Heart left ventricle (tissue), 16 donors: Measurements from ENCODE around the gene MYO1A. TPM values are rescaled to one million over a fixed set of nuclear protein-coding genes. Genes with fewer than 3 reads are reported as not detected.
"Not testable (repeated sequence)": the region's sequence is repeated elsewhere in the genome, so short reads cannot be mapped to it uniquely, and the experiment has no call there.

Experiments used
- ATAC-seq, 4 donors: fragments of 200-7000 bp; cut with Tn5 transposase; one replicate each; pipeline ENCODE4 v1.9.1; 2020 to 2022; ENCODE audit warnings: moderate library complexity in 4 of 4, mild to moderate bottlenecking in 3 of 4, moderate number of reproducible peaks in 1 of 4
- DNase-seq, 5 donors: peaks; one replicate each; pipeline ENCODE4 v3.0.0-alpha.2; 2020
- H3K27ac ChIP-seq, 12 donors: fragments of 200-600 bp; sonication (generic) in 4 of 12; one replicate each; pipeline versions ENCODE4 v1.5.0 to v1.8.0; 2016 to 2022; ENCODE audit warnings: mild to moderate bottlenecking in 2 of 12
- H3K27me3 ChIP-seq, 9 donors: fragments of 200-600 bp; sonication (generic) in 2 of 9; one replicate each; pipeline versions ENCODE4 v1.5.1 to v1.8.0; 2016 to 2022; ENCODE audit warnings: mild to moderate bottlenecking in 3 of 9
- H3K36me3 ChIP-seq, 9 donors: fragments of 200-600 bp; sonication (generic) in 2 of 9; one replicate each; pipeline versions ENCODE4 v1.5.0 to v1.8.0; 2018 to 2022; ENCODE audit warnings: mild to moderate bottlenecking in 2 of 9
- H3K4me1 ChIP-seq, 12 donors: fragments of 200-600 bp; sonication (generic) in 4 of 12; one replicate each; pipeline versions ENCODE4 v1.5.0 to v1.8.0; 2016 to 2022; ENCODE audit warnings: mild to moderate bottlenecking in 3 of 12
- H3K4me3 ChIP-seq, 12 donors: fragments of 200-600 bp; sonication (generic) in 4 of 12; one replicate each; pipeline versions ENCODE4 v1.5.0 to v1.8.0; 2017 to 2022; ENCODE audit warnings: mild to moderate bottlenecking in 9 of 12, moderate library complexity in 4 of 12
- H3K9me3 ChIP-seq, 12 donors: fragments of 200-600 bp; sonication (generic) in 4 of 12; one replicate each; pipeline versions ENCODE4 v1.5.0 to v1.8.0; 2016 to 2022; ENCODE audit warnings: mild to moderate bottlenecking in 1 of 12
- CTCF ChIP-seq, 12 donors: fragments of 200-600 bp; sonication (generic) in 4 of 12; IDR thresholded peaks; one replicate each; pipeline versions ENCODE4 v1.5.0 to v1.8.0; 2018 to 2022; ENCODE audit warnings: antibody characterized with exemption in 12 of 12, mild to moderate bottlenecking in 5 of 12
- POLR2A ChIP-seq, 2 donors: fragments of 450-650 bp; IDR thresholded peaks; one replicate each; pipeline ENCODE4 v1.6.1; 2017; ENCODE audit warnings: antibody characterized with exemption in 2 of 2, mild to moderate bottlenecking in 2 of 2, moderate library complexity in 2 of 2
- WGBS, 4 donors: extraction: QIAGEN DNeasy Blood & Tissue Kit in 2 of 4; methylation state at CpG; one replicate each; pipeline versions ENCODE4 v1.1.5 to v1.1.7; 2013 to 2018; 5-methylcytosine and 5-hydroxymethylcytosine counted together
- intact Hi-C, 10 donors: fragments of 100-400 bp; cut with DNase I; formaldehyde crosslinking; loops; one replicate each; pipeline versions ENCODE4 v1.11.1 to v1.14.2; 2022
- polyA plus RNA-seq, 2 donors: library from polyadenylated mRNA; stranded (reverse); fragments of 200-250 nt; gene quantifications; one replicate each; pipeline ENCODE4 v1.2.3, GENCODE V29; 2013
- total RNA-seq, 9 donors: library from RNA; depleted of rRNA in 2 of 9; stranded (reverse); fragments of >200 nt in 2 of 9; fragmentation: NEBNext Ultra II Directional in 3 of 9; extraction: Animal tissue kit (Norgen Biotek cat#: 25700) in 3 of 9; gene quantifications; one replicate each; pipeline versions ENCODE4 v1.1.0 to v1.2.4, GENCODE V29; 2016 to 2023
- donor health status: ischemic (EF 13 %, LVEDD 7.1; RV severe dilation, severe dysfunction).
- donor health status: healthy with polysubstance abuse.
- donor health status: DM: no; HTN: yes; CAD: no.
- donor health status: DM: no; HTN: no; CAD: no.
- donor health status: ischemic (EF 25% LVEDD 6.9; RV normal size, moderate dysfunction).
- donor health status: ischemic (EF 25% LVEDD 5.7; RV mildly dilated, moderate dysfunction).
- donor health status: healthy.
- donor health status: DM: yes; HTN: yes; CAD: no.
- donor health status: ischemic (EF 35%, LVEDD 5.7; RV mildly dilated, moderate dysfunction).
- donor health status: nonischemic (EF 11% LVEDD 7.7; RV severe dilation, severe dysfunction).
- donor health status: DM: yes; HTN: yes; CAD: no.
- donor health status: PGD.
- donor health status: ischemic (EF 29% LVEDD 5.4; RV normal size, mild dysfunction).
- donor health status: nonischemic (EF 23%, LVEDD 6.1; RV moderate dilation, normal function).

Gene MYO1A
- total and polyA plus RNA-seq, 11 donors: 0.06 to 0.77 (median 0.32) TPM; not detected in 7

GRCh38 chr12:57019983-57020719 lies 29.8 kb downstream of the MYO1A start:
- ATAC-seq: no peak
- no peak for DNase-seq
- intact Hi-C loops: loop anchor here in 1 of 10 donors (5.0 kb wide), 1 partner anchor 37 kb away; no protein-coding TSS in a partner anchor
- Histone ChIP-seq H3K36me3 (no peaks in the 10 kb centered on the region), H3K4me1 (no peaks in the 10 kb centered on the region), H3K9me3 (no peaks in the 10 kb centered on the region), H3K4me3 (no peak overlapping the region), H3K27ac (no peak overlapping the region), H3K27me3 (peaks cover 0 to 21% (median under 1%) of the 10 kb centered on the region in 9 donors)
- WGBS, 4 donors: 87 to 91% (median 90%) methylated on average over 9 of the region's 9 CpGs
- TF ChIP-seq CTCF (IDR thresholded peaks at IDR 0.05) (no peak), POLR2A (IDR thresholded peaks at IDR 0.05) (no peak)

GRCh38 chr12:57018906-57019305 lies 31.0 kb downstream of the MYO1A start:
- Histone ChIP-seq H3K27me3 (peaks cover 0 to 33% (median 10%) of the 10 kb centered on the region in 9 donors), H3K36me3 (no peaks in the 10 kb centered on the region), H3K4me1 (no peaks in the 10 kb centered on the region), H3K4me3 (no peak overlapping the region), H3K27ac (no peak overlapping the region), H3K9me3 (no peaks in the 10 kb centered on the region)
- intact Hi-C loops: no loop called here
- DNase-seq (no peak), ATAC-seq (no peak)
- TF ChIP-seq POLR2A (IDR thresholded peaks at IDR 0.05) (no peak), CTCF (IDR thresholded peaks at IDR 0.05) (no peak)
- 73 to 92% (median 84%) methylated on average over 1 of the region's 1 CpG for WGBS, 4 donors

- H3K4me1 ChIP-seq, H3K4me3 ChIP-seq, H3K9me3 ChIP-seq, H3K27ac ChIP-seq, DNase-seq, H3K36me3 ChIP-seq, intact Hi-C loops, ATAC-seq: not testable (repeated sequence)
- peaks cover 0 to 34% (median 10%) of the 10 kb centered on the region in 9 donors for H3K27me3 ChIP-seq
- WGBS, 4 donors: 82 to 93% (median 88%) methylated on average over 5 of the region's 5 CpGs
Observed at GRCh38 chr12:57018353-57018752, 31.6 kb downstream of the MYO1A start.

GRCh38 chr12:57016348-57016747 lies 33.6 kb downstream of the MYO1A start, which contains the start of gene TAC3:
Gene TAC3 (minus strand): TSS chr12:57016529. CDS start chr12:57015797, 732 bp downstream.
- no peak within 1 kb of the TSS for H3K27ac ChIP-seq
- no peaks in the 10 kb centered on the region for H3K9me3 ChIP-seq
- H3K4me3 ChIP-seq: no peak within 1 kb of the TSS
- peaks cover 0 to 5% (median 0%) of the 10 kb centered on the region in 12 donors for H3K4me1 ChIP-seq
- no peak for ATAC-seq
- intact Hi-C loops: no loop called here
- no peak for DNase-seq
- WGBS, 4 donors: 25 to 34% (median 32%) methylated on average over 6 of the region's 6 CpGs
- H3K27me3 ChIP-seq: peaks cover 0 to 34% (median 10%) of the 10 kb centered on the region in 9 donors
- H3K36me3 ChIP-seq: no peaks in the 10 kb centered on the region
- no peak for TF ChIP-seq CTCF (IDR thresholded peaks at IDR 0.05)
- no peak for TF ChIP-seq POLR2A (IDR thresholded peaks at IDR 0.05)
